Lower lobe of right lung (tissue), 2 donors: ENCODE data around the gene TLX1. TPM values are rescaled to one million over a fixed set of nuclear protein-coding genes. Genes with fewer than 3 reads are reported as not detected.

Source experiments
- ATAC-seq, 2 donors: fragments of 200-7000 bp; cut with Tn5 transposase; one replicate each; pipeline ENCODE4 v1.9.1; 2020 to 2022; ENCODE audit warnings: mild to moderate bottlenecking in 2 of 2, moderate library complexity in 2 of 2
- DNase-seq: peaks from one replicate; pipeline ENCODE4 v3.0.0-alpha.2; 2020
- H3K27ac ChIP-seq: fragments of 200-600 bp; one replicate; pipeline ENCODE4 v1.8.0; 2022
- H3K27me3 ChIP-seq: fragments of 200-600 bp; one replicate; pipeline ENCODE4 v1.8.0; 2022; ENCODE audit warnings: low read depth
- H3K36me3 ChIP-seq: fragments of 200-600 bp; one replicate; pipeline ENCODE4 v1.8.0; 2022; ENCODE audit warnings: mild to moderate bottlenecking
- H3K4me1 ChIP-seq: fragments of 200-600 bp; one replicate; pipeline ENCODE4 v1.8.0; 2022
- H3K4me3 ChIP-seq: fragments of 200-600 bp; one replicate; pipeline ENCODE4 v1.8.0; 2022; ENCODE audit warnings: mild to moderate bottlenecking
- H3K9me3 ChIP-seq: fragments of 200-600 bp; one replicate; pipeline ENCODE4 v1.8.0; 2022
- intact Hi-C: fragments of 100-400 bp; cut with DNase I; formaldehyde crosslinking; loops from one replicate; pipeline ENCODE4 v1.11.0; 2022
- total RNA-seq: library from RNA; stranded (reverse); fragmentation: NEBNext Ultra II Directional; extraction: Animal tissue kit (Norgen Biotek cat#: 25700); gene quantifications from one replicate; pipeline ENCODE4 v1.2.1, GENCODE V29; 2021
- TF ChIP-seq, protein P1 (sequence below): fragments of 200-600 bp; IDR thresholded peaks from one replicate; pipeline ENCODE4 v1.8.0; 2022; ENCODE audit warnings: antibody characterized with exemption, mild to moderate bottlenecking
- donor health status: DM: no; HTN: yes; CAD: no; lungs with severe emphysema.

The TLX1 gene
- total RNA-seq, 1 donor from 2014 or later = not detected

DNA sequence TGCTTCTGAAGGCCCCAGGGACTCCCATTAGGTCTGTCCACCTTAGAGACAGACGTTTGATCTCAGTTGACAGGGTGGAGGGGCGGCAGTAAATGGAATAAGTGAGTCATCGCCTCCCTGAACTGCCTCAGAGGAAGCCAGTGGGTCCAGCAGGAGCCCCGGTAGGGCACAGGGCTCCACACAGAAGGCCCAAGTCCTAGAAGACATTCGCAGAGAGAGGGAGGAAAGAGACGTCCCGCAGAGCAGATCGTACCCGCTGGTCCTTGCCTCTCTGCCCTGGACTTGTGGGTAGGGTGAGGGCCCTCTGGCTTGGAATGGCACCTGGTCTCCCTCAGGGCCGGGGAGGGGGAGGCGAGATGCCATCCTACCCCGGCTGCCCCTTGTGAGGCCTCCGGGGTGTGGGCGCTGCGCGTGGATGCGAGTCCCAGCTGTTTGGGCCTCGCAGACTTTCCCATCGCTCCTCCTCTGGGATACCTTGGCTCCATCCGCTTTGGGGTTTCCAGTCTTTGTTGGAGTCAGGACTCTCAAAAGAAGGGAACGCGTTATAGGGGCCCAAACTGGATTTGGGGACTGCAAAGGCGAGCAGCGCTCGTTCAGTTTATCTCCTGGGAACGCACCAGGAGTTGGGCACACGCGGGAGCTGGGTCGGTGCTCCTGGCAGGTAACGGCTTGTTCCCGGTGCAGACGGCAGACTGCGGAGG is 5.1 kb downstream of the TLX1 start:
- DNase-seq = no peak
- TF ChIP-seq, protein P1, sequence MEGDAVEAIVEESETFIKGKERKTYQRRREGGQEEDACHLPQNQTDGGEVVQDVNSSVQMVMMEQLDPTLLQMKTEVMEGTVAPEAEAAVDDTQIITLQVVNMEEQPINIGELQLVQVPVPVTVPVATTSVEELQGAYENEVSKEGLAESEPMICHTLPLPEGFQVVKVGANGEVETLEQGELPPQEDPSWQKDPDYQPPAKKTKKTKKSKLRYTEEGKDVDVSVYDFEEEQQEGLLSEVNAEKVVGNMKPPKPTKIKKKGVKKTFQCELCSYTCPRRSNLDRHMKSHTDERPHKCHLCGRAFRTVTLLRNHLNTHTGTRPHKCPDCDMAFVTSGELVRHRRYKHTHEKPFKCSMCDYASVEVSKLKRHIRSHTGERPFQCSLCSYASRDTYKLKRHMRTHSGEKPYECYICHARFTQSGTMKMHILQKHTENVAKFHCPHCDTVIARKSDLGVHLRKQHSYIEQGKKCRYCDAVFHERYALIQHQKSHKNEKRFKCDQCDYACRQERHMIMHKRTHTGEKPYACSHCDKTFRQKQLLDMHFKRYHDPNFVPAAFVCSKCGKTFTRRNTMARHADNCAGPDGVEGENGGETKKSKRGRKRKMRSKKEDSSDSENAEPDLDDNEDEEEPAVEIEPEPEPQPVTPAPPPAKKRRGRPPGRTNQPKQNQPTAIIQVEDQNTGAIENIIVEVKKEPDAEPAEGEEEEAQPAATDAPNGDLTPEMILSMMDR = no peak
- Histone ChIP-seq H3K4me1 (peaks cover 47% of the 10 kb centered on the region), H3K9me3 (no peaks in the 10 kb centered on the region), H3K36me3 (no peaks in the 10 kb centered on the region), H3K4me3 (no peak overlapping the region), H3K27ac (no peak overlapping the region), H3K27me3 (peaks cover 100% of the 10 kb centered on the region)
- intact Hi-C loops = no loop called here
- no peak for ATAC-seq

GRCh38 chr10:101136708-101137121 is 5.6 kb downstream of the TLX1 start:
- peaks cover 41% of the 10 kb centered on the region for H3K4me1 ChIP-seq
- H3K4me3 ChIP-seq = no peak overlapping the region
- H3K36me3 ChIP-seq = no peaks in the 10 kb centered on the region
- intact Hi-C loops = no loop called here
- DNase-seq = no peak
- peaks cover 100% of the 10 kb centered on the region for H3K27me3 ChIP-seq
- no peaks in the 10 kb centered on the region for H3K9me3 ChIP-seq
- no peak overlapping the region for H3K27ac ChIP-seq
- no peak for ATAC-seq
- TF ChIP-seq, protein P1 = no peak

- Histone ChIP-seq H3K27me3 (peaks cover 100% of the 10 kb centered on the region), H3K36me3 (no peaks in the 10 kb centered on the region), H3K4me3 (no peak overlapping the region), H3K27ac (no peak overlapping the region), H3K9me3 (no peaks in the 10 kb centered on the region), H3K4me1 (peaks cover 36% of the 10 kb centered on the region)
- intact Hi-C loops = no loop called here
- no peak for ATAC-seq
- no peak for DNase-seq
- TF ChIP-seq, protein P1 = no peak
These were observed 6.2 kb downstream of the TLX1 start for GRCh38 chr10:101137271-101137670.

DNA sequence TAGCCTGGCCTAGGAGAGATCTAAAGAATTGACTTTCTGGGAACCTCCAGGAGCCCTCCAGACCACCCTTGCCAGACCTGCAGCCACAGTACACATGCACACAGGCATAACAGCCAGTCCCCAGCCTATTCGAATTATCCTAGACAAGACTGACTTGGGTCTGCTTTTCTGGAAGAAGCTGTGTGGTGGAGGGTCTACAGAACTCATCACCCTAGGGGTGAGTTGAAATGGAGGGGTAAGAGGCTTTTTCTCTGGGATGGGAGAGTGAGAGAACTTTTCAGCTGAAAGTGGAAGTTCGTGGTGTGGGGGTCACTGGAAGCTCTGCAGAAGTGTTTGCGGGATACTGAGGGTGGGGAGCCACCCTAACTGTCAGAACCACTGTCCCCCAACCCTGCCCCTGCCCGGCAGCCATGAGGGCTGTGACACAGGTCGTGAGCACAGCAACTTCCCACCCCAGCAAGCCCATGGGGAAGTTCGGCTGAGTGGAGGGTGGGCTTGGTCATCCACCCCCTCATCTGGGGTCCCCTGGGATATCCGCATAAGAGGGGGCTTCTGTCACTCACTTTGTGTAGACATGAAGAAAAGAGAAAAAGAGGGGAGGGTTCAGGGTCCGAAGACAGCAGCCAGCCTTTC is 7.8 kb downstream of the TLX1 start:
- TF ChIP-seq, protein P1 = no peak
- no peak overlapping the region for H3K27ac ChIP-seq
- no peaks in the 10 kb centered on the region for H3K9me3 ChIP-seq
- peaks cover 100% of the 10 kb centered on the region for H3K27me3 ChIP-seq
- DNase-seq (no peak), ATAC-seq (no peak)
- H3K36me3 ChIP-seq = no peaks in the 10 kb centered on the region
- intact Hi-C loops = no loop called here
- no peak overlapping the region for H3K4me3 ChIP-seq
- peaks cover 33% of the 10 kb centered on the region for H3K4me1 ChIP-seq

- Histone ChIP-seq H3K4me3 (no peak overlapping the region), H3K27me3 (peaks cover 100% of the 10 kb centered on the region), H3K27ac (no peak overlapping the region), H3K36me3 (no peaks in the 10 kb centered on the region), H3K4me1 (peaks cover 27% of the 10 kb centered on the region), H3K9me3 (no peaks in the 10 kb centered on the region)
- ATAC-seq (peak in 1 of 2 donors; percentile 5), DNase-seq (no peak)
- intact Hi-C loops = no loop called here
- TF ChIP-seq, protein P1 = no peak
These were observed 8.4 kb downstream of the TLX1 start for GRCh38 chr10:101139421-101139911.
